GM19397 (cell line): ENCODE measurements around the gene BCAS3.
"Not testable (repeated sequence)": the region's sequence is repeated elsewhere in the genome, so short reads cannot be mapped to it uniquely, and the experiment has no call there.

Experiments used
- ATAC-seq: cut with Tn5 transposase; IDR thresholded peaks from one replicate; pipeline ENCODE4 v1.9.1; 2021; ENCODE audit warnings: mild to moderate bottlenecking, moderate library complexity; ENCODE audit not compliant: unreplicated experiment

The BCAS3 gene

GRCh38 chr17:61427567-61427966 is 749.9 kb downstream of the BCAS3 start:
- no peak for ATAC-seq

DNA sequence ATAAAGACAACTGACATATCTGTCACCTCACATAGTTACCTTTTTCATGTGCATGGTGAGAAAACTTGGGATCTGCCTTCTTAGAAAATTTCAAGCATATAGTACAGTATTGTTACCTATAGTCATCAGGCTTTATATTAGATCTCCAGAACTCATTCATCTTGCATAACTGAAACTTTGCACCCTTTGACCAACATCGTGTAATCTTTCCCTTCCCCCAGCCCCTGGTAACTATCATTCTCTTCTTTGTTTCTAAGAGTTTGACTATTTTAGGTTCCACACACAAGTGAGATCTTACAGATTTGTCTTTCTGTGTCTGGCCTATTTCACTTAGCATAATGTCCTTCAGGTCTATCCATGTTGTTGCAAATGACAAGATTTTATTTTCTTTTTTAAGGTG is 751.6 kb downstream of the BCAS3 start:
- ATAC-seq = no peak

GRCh38 chr17:61429831-61430230 is 752.2 kb downstream of the BCAS3 start:
- ATAC-seq = not testable (repeated sequence)

DNA sequence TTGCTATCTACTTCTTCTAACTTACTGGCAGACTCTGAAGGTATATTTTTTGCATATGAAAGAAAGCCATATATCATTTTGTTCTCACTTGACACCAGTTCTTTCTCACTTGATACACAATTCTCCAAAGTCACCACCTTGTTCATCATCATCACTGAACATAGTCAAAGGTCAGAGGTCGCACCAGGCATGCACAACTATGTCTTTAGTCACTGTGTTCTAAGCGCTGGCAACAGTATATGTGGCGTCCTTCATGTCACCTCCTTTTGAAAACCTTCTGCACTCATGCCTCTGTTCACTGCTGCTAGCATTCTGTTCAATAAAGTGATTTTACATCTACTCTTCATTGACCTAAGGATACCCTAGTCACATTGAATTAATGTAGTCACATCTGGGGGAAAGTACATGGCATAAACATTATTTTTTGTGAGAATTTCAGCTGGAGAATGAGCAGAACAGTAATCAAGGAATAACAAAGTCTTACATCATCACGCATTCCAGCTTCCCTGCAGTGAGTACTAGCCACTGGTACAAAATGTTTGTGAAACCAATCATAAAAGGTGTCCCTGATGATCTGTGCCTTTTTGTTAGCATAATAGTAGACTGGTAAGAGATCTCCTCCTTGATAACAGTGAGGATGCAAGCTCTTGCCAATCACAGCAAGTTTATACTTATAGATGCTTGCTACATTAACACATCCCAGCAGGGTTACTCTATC is 754.1 kb downstream of the BCAS3 start:
- ATAC-seq = no peak

GRCh38 chr17:61436273-61436672 is 758.6 kb downstream of the BCAS3 start:
- ATAC-seq = no peak

DNA sequence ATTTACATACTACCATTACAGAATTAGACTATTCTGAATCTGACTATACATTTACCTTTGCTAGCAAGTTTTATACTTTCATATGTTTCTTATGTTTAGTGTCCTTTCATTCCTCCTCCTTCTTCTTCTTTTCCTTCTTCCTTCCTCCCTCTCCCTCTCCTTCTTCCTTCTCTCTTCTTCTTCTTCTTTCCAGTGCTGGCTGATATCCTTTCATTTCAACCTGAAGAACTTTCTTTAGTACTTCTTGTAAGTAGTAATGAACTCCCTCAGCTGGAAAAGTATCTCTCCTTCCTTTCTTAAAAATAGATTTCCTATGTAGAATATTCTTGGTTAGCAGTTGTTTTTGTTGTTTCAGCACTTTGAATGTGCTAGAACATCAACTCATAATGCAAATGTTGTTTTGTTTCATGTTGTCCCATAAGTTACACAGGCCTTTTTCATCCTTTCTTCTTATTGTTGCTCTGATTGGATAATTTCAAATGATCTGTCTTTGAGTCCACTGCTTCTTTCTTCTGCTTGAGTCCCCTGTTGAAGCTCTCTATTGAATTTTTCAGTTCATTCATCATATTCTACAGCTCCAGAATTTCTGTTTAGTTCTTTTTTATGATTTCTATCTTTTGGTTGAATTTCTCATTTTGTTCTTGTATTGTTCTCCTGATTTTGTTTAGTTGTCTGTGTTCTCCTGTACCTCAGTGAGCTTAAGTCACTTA is 759.5 kb downstream of the BCAS3 start:
- no peak for ATAC-seq

- ATAC-seq = no peak
These were observed 763.0 kb downstream of the BCAS3 start for GRCh38 chr17:61440697-61441096.

GRCh38 chr17:61441507-61441906 is 763.9 kb downstream of the BCAS3 start:
- not testable (repeated sequence) for ATAC-seq

DNA sequence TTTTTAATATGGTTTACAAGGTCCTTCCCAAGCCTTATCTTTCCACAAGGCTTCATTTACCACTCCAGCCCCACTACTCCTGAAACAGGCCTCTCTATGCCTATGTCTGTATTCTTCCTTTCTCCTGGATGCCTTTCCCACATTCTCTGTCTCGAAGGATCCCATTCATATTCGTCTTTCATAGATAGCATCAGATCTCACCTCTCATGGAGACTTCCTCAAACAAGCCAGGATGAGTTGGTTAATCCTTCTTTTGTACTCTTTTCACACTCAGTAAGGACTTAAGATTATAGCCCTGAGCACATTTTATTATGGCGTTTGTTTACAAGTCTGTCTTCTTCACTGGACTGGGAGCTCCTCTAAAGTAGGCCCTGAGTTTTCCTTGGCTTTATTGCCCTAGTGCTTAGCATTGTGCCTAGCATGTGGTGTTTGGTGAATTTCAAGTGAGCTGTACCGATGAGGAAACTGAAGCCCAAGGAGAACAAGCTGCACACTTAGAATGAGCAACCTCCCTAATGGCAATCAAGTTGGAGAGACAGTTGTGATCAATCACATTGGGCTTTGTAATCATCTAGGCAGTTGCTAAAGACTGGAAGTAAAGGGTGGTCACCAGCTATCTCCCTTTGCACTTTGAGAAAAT is 764.6 kb downstream of the BCAS3 start:
- ATAC-seq = no peak
